Neuron (in vitro differentiated cells): ENCODE data around the gene CTTNBP2NL.

Source experiments
- H2AFZ ChIP-seq: one replicate; pipeline ENCODE4 v1.6.1; 2013; ENCODE audit warnings: low read depth, mild to moderate bottlenecking, inconsistent platforms, low read length, moderate library complexity
- H3K27me3 ChIP-seq: one replicate; pipeline ENCODE4 v1.6.1; 2013; ENCODE audit warnings: low read length; ENCODE audit not compliant: insufficient read depth
- H3K36me3 ChIP-seq: one replicate; pipeline ENCODE4 v1.6.1; 2013; ENCODE audit warnings: low read length; ENCODE audit not compliant: insufficient read depth
- H3K4me1 ChIP-seq: one replicate; pipeline ENCODE4 v1.6.1; 2013; ENCODE audit warnings: low read length; ENCODE audit not compliant: insufficient read depth
- H3K4me3 ChIP-seq: 2 replicates; pipeline ENCODE4 v1.5.1; 2013; ENCODE audit warnings: mild to moderate bottlenecking, low read length, moderate library complexity
- H3K9me3 ChIP-seq: one replicate; pipeline ENCODE4 v1.6.1; 2013; ENCODE audit warnings: low read length

The CTTNBP2NL gene

DNA sequence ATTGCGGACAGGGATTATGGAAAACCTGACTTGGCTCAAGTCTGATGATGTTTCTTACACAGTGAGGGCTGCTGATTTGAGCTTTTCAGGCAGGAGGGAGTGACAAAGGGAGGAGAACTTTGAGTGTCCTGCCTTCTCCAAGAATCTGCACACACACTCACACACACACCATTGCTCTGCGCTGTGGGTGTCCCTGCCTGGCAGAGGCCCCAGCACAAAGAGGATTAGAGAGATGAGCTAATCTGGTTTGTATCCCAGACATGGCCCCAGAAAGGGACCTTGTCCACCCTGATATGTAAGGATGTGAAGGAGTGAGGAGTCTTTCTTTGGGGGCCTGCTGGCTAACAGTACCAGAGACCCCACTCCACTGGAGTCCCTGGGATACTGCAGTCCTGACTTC, 106.8 kb downstream of the CTTNBP2NL start:
- Histone ChIP-seq H3K4me1 (peaks cover 26% of the 10 kb centered on the region), H3K27me3 (peaks cover 10% of the 10 kb centered on the region), H3K4me3 (peak overlapping the region; percentile 55), H2AFZ (peak overlapping the region; percentile 92), H3K36me3 (no peaks in the 10 kb centered on the region), H3K9me3 (no peaks in the 10 kb centered on the region)

DNA sequence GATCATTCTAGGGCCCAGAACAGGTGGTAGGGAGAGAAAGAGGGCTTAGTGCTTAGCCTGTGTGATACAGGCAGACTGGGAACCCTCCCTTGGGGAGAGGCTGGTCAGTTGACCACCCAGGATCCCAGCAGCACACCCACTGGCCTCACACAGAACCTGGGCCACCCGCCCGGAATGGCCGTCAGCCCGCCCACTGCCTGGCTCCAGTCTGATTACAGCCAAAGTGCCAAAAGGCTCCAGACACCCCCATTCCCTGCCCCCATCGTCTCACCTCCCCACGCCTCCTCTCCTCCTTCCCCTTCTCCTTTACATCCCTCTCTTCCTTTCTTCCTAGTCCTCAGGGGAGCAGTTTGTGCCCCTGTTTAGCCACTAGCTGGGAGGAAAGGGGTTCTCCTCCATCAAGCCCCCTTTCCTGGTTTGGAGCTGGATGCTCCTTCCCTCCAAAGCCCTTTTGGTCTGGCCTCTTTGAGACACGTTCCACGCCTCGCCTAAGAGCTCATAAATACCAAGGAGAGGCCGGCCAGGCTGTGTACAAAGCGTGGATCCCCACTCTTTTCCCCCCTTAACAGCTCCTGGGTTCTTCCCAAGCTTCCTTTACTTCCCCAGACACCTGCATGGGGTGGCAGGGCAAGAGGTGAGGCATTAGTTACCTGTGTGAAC, 108.1 kb downstream of the CTTNBP2NL start:
- no peak overlapping the region for H3K4me3 ChIP-seq
- no peaks in the 10 kb centered on the region for H3K36me3 ChIP-seq
- no peak overlapping the region for H2AFZ ChIP-seq
- no peaks in the 10 kb centered on the region for H3K9me3 ChIP-seq
- peaks cover 10% of the 10 kb centered on the region for H3K27me3 ChIP-seq
- H3K4me1 ChIP-seq, result peaks cover 32% of the 10 kb centered on the region

DNA sequence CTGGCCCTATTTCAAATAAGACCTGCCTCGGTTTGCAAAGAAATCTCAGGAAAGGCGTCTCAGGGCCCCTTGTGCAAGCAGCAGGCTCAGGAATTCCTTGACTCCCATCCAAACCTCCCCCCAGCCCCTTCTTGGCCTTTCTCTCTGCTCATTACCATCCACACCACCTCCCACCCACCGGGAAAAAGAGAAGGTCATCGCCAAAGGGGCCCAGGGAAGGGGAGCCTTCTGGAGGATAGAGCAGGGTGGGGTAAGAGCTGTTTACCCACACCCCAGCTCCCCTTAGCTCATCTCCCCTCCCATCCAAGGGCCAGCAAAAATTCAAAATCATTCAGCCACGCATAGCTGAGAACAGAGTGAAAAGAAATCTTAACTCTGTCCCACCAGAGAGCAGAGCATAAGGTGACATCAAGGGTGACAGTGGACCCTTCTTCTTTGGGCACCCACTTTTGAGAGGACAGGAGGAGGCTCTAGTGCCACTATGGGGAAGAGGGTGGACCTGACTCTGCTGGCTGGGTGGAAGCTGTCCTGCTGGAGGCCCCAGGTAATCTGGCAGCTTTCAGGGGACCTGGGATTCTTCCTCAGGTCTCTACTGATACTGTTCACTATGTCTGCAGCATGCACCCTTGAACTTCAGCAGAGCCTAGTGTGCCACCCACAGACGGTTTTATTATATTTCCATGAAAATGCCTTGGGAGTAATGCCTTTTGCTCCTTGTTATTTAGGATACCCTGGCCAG, 108.8 kb downstream of the CTTNBP2NL start:
- Histone ChIP-seq H3K36me3 (no peaks in the 10 kb centered on the region), H2AFZ (no peak overlapping the region), H3K4me1 (peaks cover 32% of the 10 kb centered on the region), H3K4me3 (no peak overlapping the region), H3K9me3 (no peaks in the 10 kb centered on the region), H3K27me3 (peaks cover 10% of the 10 kb centered on the region)

GRCh38 chr1:112505400-112505785, 109.4 kb downstream of the CTTNBP2NL start:
- Histone ChIP-seq H3K9me3 (no peaks in the 10 kb centered on the region), H3K27me3 (peaks cover 10% of the 10 kb centered on the region), H3K4me1 (peaks cover 32% of the 10 kb centered on the region), H3K4me3 (no peak overlapping the region), H2AFZ (no peak overlapping the region), H3K36me3 (no peaks in the 10 kb centered on the region)

DNA sequence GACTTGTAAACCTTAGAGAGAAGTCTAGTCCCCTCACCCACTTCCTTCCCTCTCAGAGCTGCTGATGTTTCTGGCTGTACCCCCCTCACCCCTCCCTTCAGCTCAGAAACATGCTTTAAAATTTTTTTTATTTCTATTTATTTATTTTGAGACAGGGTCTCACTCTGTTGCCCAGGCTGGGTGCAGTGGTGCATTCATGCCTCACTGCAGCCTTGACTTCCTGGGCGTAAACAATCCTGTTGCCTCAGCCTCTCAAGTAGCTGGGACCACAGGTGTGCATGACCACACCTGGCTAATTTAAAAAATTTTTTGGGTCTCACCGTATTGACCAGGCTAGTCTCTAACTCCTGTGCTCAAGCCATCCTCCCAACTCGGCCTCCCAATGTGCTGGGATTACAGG, 109.9 kb downstream of the CTTNBP2NL start:
- H3K27me3 ChIP-seq, result peaks cover 10% of the 10 kb centered on the region
- H2AFZ ChIP-seq, result no peak overlapping the region
- no peak overlapping the region for H3K4me3 ChIP-seq
- H3K36me3 ChIP-seq, result no peaks in the 10 kb centered on the region
- peaks cover 32% of the 10 kb centered on the region for H3K4me1 ChIP-seq
- no peaks in the 10 kb centered on the region for H3K9me3 ChIP-seq

DNA sequence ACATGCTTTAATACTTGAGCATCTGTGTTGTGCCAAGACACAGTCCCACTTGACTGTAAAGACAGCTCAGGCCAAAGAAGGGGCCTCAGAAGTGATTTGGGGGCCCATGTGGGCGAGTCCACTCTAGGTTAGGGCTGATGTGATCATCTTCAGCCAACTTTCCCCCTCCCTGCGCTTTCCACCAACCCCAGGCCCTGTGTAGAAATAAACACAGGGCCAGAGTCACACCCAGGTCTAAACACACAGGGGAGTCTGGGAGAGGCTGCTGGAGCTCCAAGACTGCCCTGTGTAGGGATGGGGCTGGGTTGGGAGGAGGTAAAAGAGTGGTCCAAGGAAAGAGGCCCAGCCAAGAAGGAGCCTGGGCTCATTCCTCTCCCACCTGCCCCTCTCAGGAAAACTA, 110.3 kb downstream of the CTTNBP2NL start:
- Histone ChIP-seq H2AFZ (no peak overlapping the region), H3K4me3 (no peak overlapping the region), H3K9me3 (no peaks in the 10 kb centered on the region), H3K27me3 (peaks cover 10% of the 10 kb centered on the region), H3K36me3 (no peaks in the 10 kb centered on the region), H3K4me1 (peaks cover 32% of the 10 kb centered on the region)

DNA sequence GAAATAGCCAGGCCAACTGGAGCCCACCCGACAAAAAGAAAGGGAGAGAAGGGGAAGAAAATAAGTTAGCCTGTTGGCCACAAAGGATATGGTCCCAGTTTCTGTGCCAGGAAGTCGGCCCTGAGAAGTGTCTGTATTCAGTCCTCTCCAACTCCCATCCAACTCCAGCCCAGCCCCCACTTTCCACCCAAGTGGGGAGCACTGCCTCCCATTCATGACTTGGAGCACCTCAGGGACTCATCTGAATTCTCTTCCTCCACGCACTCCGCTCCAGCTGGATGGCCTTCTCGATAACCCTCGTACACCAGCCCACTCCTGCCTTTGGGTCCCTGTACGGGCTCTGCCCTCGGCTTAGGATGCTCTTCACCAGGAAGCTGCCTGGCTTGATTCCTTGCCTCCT, 110.7 kb downstream of the CTTNBP2NL start:
- Histone ChIP-seq H3K36me3 (no peaks in the 10 kb centered on the region), H3K4me3 (no peak overlapping the region), H3K4me1 (peaks cover 30% of the 10 kb centered on the region), H3K27me3 (peaks cover 10% of the 10 kb centered on the region), H3K9me3 (no peaks in the 10 kb centered on the region), H2AFZ (no peak overlapping the region)

GRCh38 chr1:112507336-112507735, 111.3 kb downstream of the CTTNBP2NL start:
- Histone ChIP-seq H3K27me3 (peaks cover 10% of the 10 kb centered on the region), H2AFZ (no peak overlapping the region), H3K9me3 (no peaks in the 10 kb centered on the region), H3K4me1 (peaks cover 27% of the 10 kb centered on the region), H3K4me3 (no peak overlapping the region), H3K36me3 (no peaks in the 10 kb centered on the region)

DNA sequence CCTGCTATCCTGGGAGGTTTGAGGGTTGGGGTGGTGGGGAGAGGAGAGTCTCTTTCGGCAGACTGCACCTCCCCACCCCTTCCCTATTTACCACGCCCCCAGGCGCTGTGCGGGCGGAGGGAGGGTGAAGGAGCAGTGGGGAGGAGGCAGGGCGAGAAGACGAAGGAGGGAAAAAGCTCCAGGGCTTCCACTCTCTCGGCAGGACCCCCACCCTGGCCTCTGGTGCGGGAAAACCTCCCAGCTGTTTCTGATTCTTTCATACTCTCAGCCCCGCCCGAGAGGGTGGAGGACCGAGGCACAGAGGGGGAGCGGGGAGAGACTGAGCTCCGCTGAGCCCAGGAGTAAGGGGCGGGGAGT, 111.9 kb downstream of the CTTNBP2NL start:
- peaks cover 10% of the 10 kb centered on the region for H3K27me3 ChIP-seq
- H3K9me3 ChIP-seq, result no peaks in the 10 kb centered on the region
- peak overlapping the region; percentile 71 for H2AFZ ChIP-seq
- peak overlapping the region; percentile 32 for H3K4me3 ChIP-seq
- H3K4me1 ChIP-seq, result peaks cover 22% of the 10 kb centered on the region
- no peaks in the 10 kb centered on the region for H3K36me3 ChIP-seq

- Histone ChIP-seq H3K9me3 (no peaks in the 10 kb centered on the region), H2AFZ (peak within 1 kb of the TSS; percentile 71), H3K27me3 (peaks cover 10% of the 10 kb centered on the region), H3K4me1 (peaks cover 19% of the 10 kb centered on the region), H3K36me3 (no peaks in the 10 kb centered on the region), H3K4me3 (peak within 1 kb of the TSS; percentile 32)
These were observed 112.4 kb downstream of the CTTNBP2NL start, which contains the start of gene WNT2B for GRCh38 chr1:112508278-112509004. WNT2B (plus strand) TSS chr1:112508965; CDS start chr1:112509263, 298 bp downstream.

DNA sequence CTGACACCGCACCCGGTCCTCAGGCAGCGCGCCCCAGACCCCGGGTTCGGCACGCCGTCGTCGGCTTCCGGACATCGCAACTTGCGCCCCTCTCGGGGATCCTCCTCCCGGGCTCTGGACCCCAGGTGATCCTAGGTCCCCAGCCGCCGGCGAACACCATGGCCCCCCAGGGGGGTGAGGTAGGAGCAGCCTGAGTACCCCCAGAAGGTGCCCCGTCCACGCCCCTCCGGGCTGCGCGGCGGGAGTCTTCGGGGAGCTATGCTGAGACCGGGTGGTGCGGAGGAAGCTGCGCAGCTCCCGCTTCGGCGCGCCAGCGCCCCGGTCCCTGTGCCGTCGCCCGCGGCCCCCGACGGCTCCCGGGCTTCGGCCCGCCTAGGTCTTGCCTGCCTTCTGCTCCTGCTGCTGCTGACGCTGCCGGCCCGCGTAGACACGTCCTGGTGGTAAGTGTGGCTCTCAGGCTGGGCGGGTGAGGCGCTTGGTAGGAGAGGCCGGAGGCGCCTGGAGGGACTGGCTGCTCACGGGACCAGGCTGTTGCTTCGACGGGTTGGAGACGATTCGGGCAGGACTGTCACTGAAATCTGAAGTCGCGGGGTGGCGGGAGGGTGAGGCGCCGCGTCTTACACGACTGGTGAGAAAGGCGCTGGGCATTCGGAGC, 113.1 kb downstream of the CTTNBP2NL start:
- peaks cover 18% of the 10 kb centered on the region for H3K4me1 ChIP-seq
- no peak overlapping the region for H2AFZ ChIP-seq
- H3K27me3 ChIP-seq, result peaks cover 10% of the 10 kb centered on the region
- no peak overlapping the region for H3K4me3 ChIP-seq
- no peaks in the 10 kb centered on the region for H3K9me3 ChIP-seq
- no peaks in the 10 kb centered on the region for H3K36me3 ChIP-seq

- Histone ChIP-seq H3K4me3 (no peak overlapping the region), H3K36me3 (no peaks in the 10 kb centered on the region), H3K9me3 (no peaks in the 10 kb centered on the region), H3K27me3 (peaks cover 10% of the 10 kb centered on the region), H3K4me1 (peaks cover 14% of the 10 kb centered on the region), H2AFZ (no peak overlapping the region)
These were observed 113.7 kb downstream of the CTTNBP2NL start for GRCh38 chr1:112509660-112510178.
